Tibial nerve (tissue), 4 donors: Measurements from ENCODE around the gene MCU. TPM values are rescaled to one million over a fixed set of nuclear protein-coding genes. Genes with fewer than 3 reads are reported as not detected.

Experiments used
- DNase-seq, 2 donors: peaks; one replicate each; pipeline ENCODE4 v3.0.0-alpha.2; 2019; ENCODE audit warnings: low spot score in 2 of 2
- H3K27ac ChIP-seq, 4 donors: fragments of 200-600 bp; sonication (generic) in 3 of 4; one replicate each; pipeline ENCODE4 v1.5.1; 2017 to 2019; ENCODE audit warnings: mild to moderate bottlenecking in 1 of 4
- H3K27me3 ChIP-seq, 2 donors: fragments of 200-600 bp; sonication (generic) in 1 of 2; one replicate each; pipeline versions ENCODE4 v1.5.1 to v1.6.0; 2017 to 2019
- H3K36me3 ChIP-seq, 3 donors: fragments of 200-600 bp; sonication (generic); one replicate each; pipeline ENCODE4 v1.5.1; 2018 to 2019
- H3K4me1 ChIP-seq, 4 donors: fragments of 200-600 bp; sonication (generic) in 3 of 4; one replicate each; pipeline ENCODE4 v1.5.1; 2017 to 2019
- H3K4me3 ChIP-seq, 4 donors: fragments of 200-600 bp; sonication (generic) in 3 of 4; one replicate each; pipeline ENCODE4 v1.5.1; 2017 to 2019; ENCODE audit warnings: mild to moderate bottlenecking in 1 of 4, moderate library complexity in 1 of 4
- H3K9me3 ChIP-seq, 4 donors: fragments of 200-600 bp; sonication (generic) in 3 of 4; one replicate each; pipeline ENCODE4 v1.5.1; 2017 to 2019
- CTCF ChIP-seq, 5 experiments: fragments of 200-600 bp in 3 of 5; fragments of 450-650 bp in 2 of 5; sonication (generic) in 3 of 5; IDR thresholded peaks; one replicate each; pipeline ENCODE4 v1.5.1; 2016 to 2019; ENCODE audit warnings: antibody characterized with exemption in 5 of 5, mild to moderate bottlenecking in 3 of 5, moderate library complexity in 2 of 5
- EP300 ChIP-seq, 2 donors: sonication (generic); formaldehyde crosslinking; IDR thresholded peaks; one replicate each; pipeline ENCODE4 v1.6.1; 2017; ENCODE audit warnings: antibody characterized with exemption in 2 of 2, mild to moderate bottlenecking in 1 of 2
- POLR2A ChIP-seq, 2 donors: fragments of 450-650 bp; IDR thresholded peaks; one replicate each; pipeline ENCODE4 v1.6.1; 2017; ENCODE audit warnings: antibody characterized with exemption in 2 of 2, mild to moderate bottlenecking in 2 of 2, moderate library complexity in 2 of 2
- WGBS, 2 donors: methylation state at CpG; one replicate each; pipeline ENCODE4 v1.1.5; 2018; 5-methylcytosine and 5-hydroxymethylcytosine counted together
- total RNA-seq, 4 donors: library from RNA; depleted of rRNA; stranded (reverse); fragments of >200 nt; gene quantifications; one replicate each; pipeline ENCODE4 v1.1.0, GENCODE V29; 2016

The MCU gene
- total RNA-seq, 4 donors from 2014 or later = 6.7 to 16.4 (median 14.2) TPM

GRCh38 chr10:72819053-72819452 lies 127.1 kb downstream of the MCU start:
- TF ChIP-seq CTCF (IDR thresholded peaks at IDR 0.05) (no peak), POLR2A (IDR thresholded peaks at IDR 0.05) (no peak), EP300 (IDR thresholded peaks at IDR 0.05) (no peak)
- no peak overlapping the region for H3K27ac ChIP-seq

GRCh38 chr10:72821606-72822005 lies 129.7 kb downstream of the MCU start:
- Histone ChIP-seq H3K4me1 (peaks cover 0 to 6% (median 0%) of the 10 kb centered on the region in 4 donors), H3K27ac (no peak overlapping the region), H3K27me3 (no peaks in the 10 kb centered on the region), H3K36me3 (peaks cover 0 to 5% (median 0%) of the 10 kb centered on the region in 3 donors), H3K4me3 (no peak overlapping the region), H3K9me3 (peaks cover 0 to 5% (median 0%) of the 10 kb centered on the region in 4 donors)
- no peak for TF ChIP-seq EP300 (IDR thresholded peaks at IDR 0.05)
- no peak for TF ChIP-seq CTCF (IDR thresholded peaks at IDR 0.05)
- TF ChIP-seq POLR2A (IDR thresholded peaks at IDR 0.05) = no peak
- 97 to 98% methylated on average over 2 of the region's 2 CpGs for WGBS, 2 donors
- DNase-seq = no peak

More at GRCh38 chr10:72819053-72819452, 127.1 kb downstream of the MCU start:
- no peak for DNase-seq
- H3K36me3 ChIP-seq = peaks cover 0 to 5% (median 0%) of the 10 kb centered on the region in 3 donors
- H3K9me3 ChIP-seq = peaks cover 0 to 5% (median 0%) of the 10 kb centered on the region in 4 donors
- peaks cover 0 to 3% (median 0%) of the 10 kb centered on the region in 4 donors for H3K4me1 ChIP-seq
- WGBS, 2 donors = 89 to 97% methylated on average over 1 of the region's 1 CpG
- no peak overlapping the region for H3K4me3 ChIP-seq
- H3K27me3 ChIP-seq = no peaks in the 10 kb centered on the region

GRCh38 chr10:72822342-72822986 lies 130.5 kb downstream of the MCU start:
- DNase-seq = no peak
- Histone ChIP-seq H3K4me1 (peaks cover 0 to 6% (median 0%) of the 10 kb centered on the region in 4 donors), H3K27ac (no peak overlapping the region), H3K9me3 (peaks cover 0 to 5% (median 0%) of the 10 kb centered on the region in 4 donors), H3K36me3 (peaks cover 0 to 5% (median 0%) of the 10 kb centered on the region in 3 donors), H3K4me3 (no peak overlapping the region), H3K27me3 (no peaks in the 10 kb centered on the region)
- no peak for TF ChIP-seq POLR2A (IDR thresholded peaks at IDR 0.05)
- no peak for TF ChIP-seq EP300 (IDR thresholded peaks at IDR 0.05)
- TF ChIP-seq CTCF (IDR thresholded peaks at IDR 0.05) = no peak
- 96 to 99% methylated on average over 4 of the region's 4 CpGs for WGBS, 2 donors

- Histone ChIP-seq H3K4me1 (peaks cover 0 to 18% (median 0%) of the 10 kb centered on the region in 4 donors), H3K9me3 (peaks cover 0 to 5% (median 0%) of the 10 kb centered on the region in 4 donors), H3K27ac (no peak overlapping the region), H3K27me3 (no peaks in the 10 kb centered on the region), H3K36me3 (peaks cover 0 to 5% (median 0%) of the 10 kb centered on the region in 3 donors), H3K4me3 (no peak overlapping the region)
- TF ChIP-seq EP300 (IDR thresholded peaks at IDR 0.05) = no peak
- no peak for DNase-seq
Measured at GRCh38 chr10:72825163-72825562, 133.2 kb downstream of the MCU start.

- Histone ChIP-seq H3K4me1 (peaks cover 0 to 28% (median 4%) of the 10 kb centered on the region in 4 donors), H3K4me3 (no peak overlapping the region), H3K36me3 (peaks cover 0 to 5% (median 0%) of the 10 kb centered on the region in 3 donors), H3K27ac (no peak overlapping the region), H3K27me3 (no peaks in the 10 kb centered on the region), H3K9me3 (peaks cover 0 to 5% (median 0%) of the 10 kb centered on the region in 4 donors)
- DNase-seq = no peak
- TF ChIP-seq EP300 (IDR thresholded peaks at IDR 0.05) (no peak), CTCF (IDR thresholded peaks at IDR 0.05) (no peak), POLR2A (IDR thresholded peaks at IDR 0.05) (no peak)
Measured at GRCh38 chr10:72826346-72826745, 134.4 kb downstream of the MCU start.
